HG03565 (cell line): Measurements from ENCODE around the gene DLG5.

Source experiments
- ATAC-seq: cut with Tn5 transposase; IDR thresholded peaks from one replicate; pipeline ENCODE4 v1.9.1; 2021; ENCODE audit warnings: mild to moderate bottlenecking, moderate library complexity; ENCODE audit not compliant: unreplicated experiment

Gene DLG5

DNA sequence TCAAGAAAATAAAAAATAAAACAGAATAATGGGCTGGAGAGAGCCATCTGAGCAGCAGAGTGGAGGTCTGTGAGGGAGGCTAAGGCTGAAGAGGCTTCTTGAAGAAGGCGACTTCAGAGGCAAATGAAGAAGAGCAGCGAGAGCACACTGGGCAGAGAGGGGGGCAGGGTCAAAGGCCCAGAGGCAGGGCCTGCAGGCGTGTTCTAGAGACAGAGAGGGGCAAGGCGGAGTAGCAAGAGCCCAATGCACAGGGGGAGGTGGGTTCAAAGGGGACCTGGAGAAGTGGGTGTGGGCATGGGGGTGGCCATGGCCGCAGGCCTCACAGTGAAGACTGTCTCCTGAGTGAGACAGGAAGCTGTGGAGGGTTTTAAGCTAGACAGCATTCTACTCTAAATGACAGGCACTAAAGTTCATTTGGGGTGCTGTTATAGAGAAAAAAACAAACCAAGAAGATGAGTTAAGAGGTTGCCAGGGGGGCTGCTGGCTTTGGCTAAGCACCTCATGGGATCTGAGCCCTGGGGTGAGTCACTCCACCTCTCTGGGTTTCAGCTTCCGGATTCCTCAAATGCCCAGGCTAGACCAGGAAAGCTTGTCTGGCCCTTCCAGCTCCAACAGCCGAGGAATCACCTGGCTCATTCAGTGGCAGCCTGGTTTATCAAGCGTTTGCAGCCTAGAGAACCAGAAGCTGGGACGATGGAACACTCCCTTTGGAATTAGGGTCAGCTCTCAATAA is 81.7 kb downstream of the DLG5 start:
- ATAC-seq, result no peak

DNA sequence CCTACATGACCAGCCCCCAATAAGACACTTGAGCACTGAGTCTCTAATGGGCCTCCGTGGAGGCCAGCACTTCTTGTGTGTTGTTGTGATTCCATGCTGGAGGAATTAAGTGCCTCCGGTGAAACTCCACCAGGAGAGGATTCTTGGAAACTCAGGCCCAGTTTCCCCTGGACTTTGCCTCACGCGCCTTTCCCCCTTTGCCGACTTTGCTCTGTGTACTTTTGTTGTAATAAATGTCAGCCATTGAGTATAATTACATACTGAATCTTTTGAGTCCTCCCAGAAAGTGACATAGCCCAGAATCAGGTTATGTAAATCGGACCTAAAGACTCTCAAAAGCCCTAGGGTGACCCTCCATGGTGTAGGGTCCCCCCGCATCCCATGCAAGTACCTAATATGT is 82.4 kb downstream of the DLG5 start:
- ATAC-seq, result no peak

- no peak for ATAC-seq
Measured at GRCh38 chr10:77843264-77843663, 83.3 kb downstream of the DLG5 start.

- ATAC-seq, result no peak
Measured at GRCh38 chr10:77842652-77843212, 83.8 kb downstream of the DLG5 start.

DNA sequence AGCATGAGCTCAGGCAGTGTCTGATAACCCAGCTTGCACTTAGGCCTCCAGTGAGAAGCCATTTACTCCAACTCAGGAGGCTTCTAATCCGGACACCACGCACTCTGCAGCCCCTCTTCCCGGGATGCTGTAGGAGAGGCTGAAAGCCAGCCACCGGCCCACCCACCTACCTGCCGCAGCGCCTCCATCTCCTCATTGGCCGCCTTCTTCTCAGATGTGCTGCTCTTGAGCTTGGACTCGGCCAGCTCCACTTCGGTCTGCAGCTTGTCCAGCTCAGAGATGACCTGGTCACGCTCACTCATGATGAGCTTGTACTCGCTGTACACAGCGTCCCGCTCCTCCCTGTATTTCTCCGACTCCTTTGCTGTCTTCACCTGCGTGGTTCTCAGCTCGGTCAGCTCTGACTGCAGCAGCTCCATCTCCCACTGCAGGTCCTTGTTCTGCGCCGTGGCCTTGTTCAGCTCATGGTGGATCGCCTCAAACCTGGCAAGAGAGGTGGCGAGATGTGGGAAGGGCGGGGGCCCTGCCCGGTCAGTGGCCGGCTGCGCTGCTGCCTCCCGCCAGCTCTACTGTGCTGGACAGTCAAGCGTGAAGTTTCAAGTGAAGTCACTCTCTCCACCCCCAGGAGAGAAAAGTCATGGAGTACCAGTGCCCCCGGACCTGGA is 84.7 kb downstream of the DLG5 start:
- ATAC-seq, result no peak

DNA sequence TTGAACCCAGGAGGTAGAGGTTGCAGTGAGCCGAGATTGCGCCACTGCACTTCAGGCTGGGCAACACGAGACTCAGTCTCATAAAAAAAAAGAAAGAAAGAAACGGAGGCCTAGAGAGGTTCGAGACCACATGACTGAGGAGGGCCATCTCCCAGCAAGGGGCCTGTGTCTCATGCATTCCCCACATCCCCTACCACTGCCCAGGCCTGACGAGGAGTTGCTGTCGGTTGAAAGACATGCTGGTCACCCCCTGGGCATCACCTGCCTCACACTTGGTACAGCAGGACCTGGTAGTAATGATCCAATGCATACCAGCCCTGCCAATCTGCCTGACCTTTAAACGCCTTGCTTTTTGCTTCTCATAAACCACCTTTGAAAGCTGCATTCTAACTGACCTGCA is 85.9 kb downstream of the DLG5 start:
- ATAC-seq, result no peak

DNA sequence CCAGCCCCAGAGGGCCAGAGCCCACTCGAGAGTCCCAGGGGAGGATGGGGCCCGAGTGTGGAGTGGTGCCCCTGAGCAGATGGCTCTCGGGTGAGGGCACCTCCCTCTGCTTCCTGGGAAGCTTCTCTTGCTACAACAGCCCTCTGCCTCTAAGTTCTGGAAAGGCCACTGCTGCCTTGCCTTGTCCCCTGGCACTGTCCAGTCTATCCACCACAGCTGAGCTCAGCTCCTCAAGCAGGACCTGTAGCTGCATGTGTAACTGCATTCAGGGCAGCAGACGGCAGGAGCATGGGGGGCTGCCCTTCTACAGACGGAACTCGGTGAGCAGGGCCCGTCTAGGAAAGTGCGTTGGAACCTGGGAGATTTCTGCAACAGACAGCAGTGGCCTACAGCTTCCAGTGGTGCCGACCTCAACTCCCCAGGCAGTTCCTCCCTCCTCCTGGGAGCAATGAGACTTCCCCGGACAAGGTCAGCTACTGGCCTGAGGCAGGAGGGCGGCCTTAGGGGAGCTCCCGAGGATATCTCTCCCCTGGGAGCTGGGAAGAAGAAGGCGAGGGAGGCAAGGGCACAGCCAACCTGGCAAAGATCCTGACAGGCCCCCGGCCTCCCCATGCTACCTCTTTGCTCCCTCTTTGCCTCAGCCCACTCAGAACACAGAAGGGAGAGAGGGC is 88.5 kb downstream of the DLG5 start:
- no peak for ATAC-seq

GRCh38 chr10:77837248-77837924 is 89.2 kb downstream of the DLG5 start:
- peak; percentile 93 for ATAC-seq

DNA sequence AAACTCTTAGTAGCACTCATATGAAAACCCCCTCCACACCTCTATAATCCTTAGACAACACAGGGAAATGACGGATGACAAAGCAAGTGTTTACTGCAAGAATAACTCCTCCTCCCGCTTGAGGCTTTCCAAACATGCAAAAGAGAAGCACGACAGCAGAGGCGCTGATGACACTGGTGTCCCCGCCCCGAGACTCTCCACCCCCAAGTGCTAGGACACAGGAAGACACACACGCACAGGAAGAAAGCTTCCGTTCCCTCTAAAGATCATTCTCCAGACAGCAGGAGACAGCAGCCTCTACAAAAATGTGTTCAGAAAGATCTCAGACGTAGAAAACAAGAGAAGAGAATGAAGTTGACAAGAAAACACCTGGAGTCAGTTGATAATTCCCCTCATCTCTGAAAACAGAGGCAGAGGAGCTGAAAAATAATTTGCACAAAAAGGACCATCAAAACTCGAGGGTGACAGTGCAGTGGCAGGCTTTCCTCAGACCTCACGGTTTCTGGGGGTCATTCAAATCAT is 90.2 kb downstream of the DLG5 start:
- peak; percentile 38 for ATAC-seq

GRCh38 chr10:77835669-77836086 is 90.9 kb downstream of the DLG5 start:
- no peak for ATAC-seq

DNA sequence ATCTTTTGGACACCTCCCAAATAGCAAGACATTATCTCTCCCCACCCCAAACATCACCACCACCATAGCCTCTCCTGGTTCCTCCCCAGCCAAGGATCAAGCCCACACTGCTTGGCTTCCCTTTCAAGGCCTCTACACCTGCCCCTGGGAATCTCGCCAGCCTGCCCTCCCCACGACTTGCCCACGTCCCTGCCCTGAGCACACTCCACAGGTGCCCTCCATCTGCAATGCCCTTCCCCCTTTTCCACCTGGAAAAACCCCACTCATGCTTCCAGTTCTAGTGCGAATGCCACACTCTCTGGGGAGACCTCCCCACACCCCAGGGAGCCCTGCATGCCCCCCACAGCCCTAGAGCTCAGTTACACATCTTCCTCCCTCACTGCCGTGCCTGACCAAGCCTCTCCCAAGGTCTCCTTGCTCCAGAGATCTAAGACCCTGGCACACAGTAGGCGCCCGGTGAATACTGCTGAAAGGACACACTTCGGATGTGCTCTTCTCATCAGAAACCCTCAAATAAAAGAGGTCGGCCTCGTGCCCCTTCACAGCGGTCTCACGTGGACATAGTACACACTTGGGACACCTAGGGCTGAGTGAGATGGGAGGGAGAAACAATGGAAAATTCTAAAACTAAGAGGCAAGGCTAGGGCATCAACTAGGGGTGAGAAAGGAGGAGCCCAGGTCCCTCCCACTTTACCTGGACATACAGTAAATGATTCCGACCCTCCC is 91.4 kb downstream of the DLG5 start:
- ATAC-seq, result no peak

- no peak for ATAC-seq
Measured at GRCh38 chr10:77834540-77834939, 92.0 kb downstream of the DLG5 start.

GRCh38 chr10:77833792-77834191 is 92.8 kb downstream of the DLG5 start:
- ATAC-seq, result no peak

DNA sequence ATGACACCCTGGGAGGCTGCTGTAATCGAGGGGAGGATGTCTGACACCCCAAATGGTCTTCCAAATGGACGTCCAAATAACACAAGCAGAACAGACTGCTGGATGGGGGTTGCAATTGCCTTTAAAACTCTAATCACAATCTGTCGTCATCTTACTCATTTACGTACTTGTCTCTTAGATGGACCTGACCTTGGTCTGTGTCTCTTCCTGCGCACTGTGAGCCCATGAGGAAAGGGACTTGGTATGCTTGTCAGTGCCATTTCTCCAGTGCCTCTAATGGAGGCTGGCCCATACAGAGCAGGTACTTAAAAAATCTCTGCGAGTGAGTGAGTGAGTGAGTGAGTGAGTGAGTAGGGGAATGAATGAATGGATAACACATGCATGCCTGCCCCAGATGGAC is 93.3 kb downstream of the DLG5 start:
- no peak for ATAC-seq

DNA sequence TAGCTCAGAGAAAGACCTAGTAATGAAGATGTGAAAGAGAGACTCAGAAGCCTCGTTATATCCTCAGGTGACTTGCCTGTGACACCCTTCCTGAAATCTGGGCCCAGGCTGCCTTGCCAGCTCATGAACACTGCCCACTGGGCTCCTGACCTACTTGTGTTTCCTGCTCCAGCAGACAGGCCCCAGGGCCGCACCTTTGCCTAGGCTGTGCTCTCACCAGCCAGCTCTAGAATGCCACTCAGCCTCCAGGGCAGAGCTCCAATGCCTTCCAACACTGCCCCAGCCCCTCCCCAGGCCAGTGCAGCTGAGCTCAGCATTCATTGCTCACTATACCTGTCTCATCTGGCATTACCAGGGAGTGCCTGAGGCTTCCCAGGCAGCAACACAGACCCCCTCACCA is 94.3 kb downstream of the DLG5 start:
- no peak for ATAC-seq

- ATAC-seq, result no peak
Measured at GRCh38 chr10:77829356-77829755, 97.2 kb downstream of the DLG5 start.

DNA sequence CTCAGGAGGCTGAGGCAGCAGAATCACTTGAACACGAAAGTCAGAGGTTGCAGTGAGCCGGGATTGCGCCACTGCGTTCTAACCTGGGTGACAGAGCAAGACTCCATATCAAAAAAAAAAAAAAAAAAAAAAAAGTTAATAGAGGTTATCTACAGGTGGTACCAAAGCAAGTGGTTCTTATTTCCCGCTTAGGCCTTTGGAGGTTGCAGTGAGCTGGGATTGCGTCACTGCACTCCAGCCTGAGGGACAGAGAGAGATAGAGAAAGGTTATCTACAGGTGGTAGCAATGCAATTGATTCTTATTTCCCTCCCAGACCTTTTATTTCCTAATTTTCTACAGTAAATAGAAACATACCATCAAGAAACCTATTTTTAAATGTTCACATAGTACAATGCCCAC is 98.2 kb downstream of the DLG5 start:
- no peak for ATAC-seq

DNA sequence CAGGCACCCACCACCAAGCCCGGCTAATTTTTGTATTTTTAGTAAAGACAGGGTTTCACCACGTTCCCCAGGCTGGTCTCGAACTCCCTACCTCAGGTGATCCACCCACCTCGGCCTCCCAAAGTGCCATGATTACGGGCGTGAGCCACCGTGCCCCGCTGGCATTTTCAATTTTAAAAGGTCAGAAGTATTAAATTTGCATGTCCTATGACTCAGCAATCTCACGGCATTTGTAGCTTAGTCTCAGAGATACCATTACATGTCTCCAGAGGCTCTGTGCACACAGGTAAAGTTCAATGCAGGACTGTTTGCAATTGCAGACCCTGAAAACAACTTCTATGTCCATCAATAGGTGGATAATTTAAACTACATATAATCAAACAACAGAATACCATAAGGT is 99.2 kb downstream of the DLG5 start:
- ATAC-seq, result no peak

- ATAC-seq, result no peak
Measured at GRCh38 chr10:77825965-77826364, 100.6 kb downstream of the DLG5 start.

DNA sequence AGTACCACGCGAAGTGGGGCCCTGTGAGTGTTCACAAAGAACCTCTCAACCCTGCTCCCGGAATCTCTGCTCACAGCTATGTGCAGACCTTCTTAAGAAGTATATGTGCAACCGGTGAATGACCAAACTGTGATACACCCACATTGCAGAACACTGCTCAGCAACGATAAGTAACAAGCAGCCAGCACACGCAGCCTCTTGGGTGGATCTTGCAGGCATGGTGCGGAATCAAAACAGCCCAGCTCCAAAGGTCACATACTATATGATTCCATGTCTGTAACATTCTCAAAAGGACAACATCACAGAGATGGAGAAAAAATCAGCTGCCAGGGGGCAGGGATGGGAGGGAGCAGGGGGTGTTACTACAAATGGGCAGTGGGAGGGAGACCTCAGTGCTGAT is 101.6 kb downstream of the DLG5 start:
- ATAC-seq, result no peak
